Colon (tissue), 2 donors: ENCODE results near the gene IL9.

Source experiments
- FAIRE-seq: peaks from 2 replicates; lab custom pipeline; 2012; peaks lifted over from hg19 to GRCh38; lab: Jason Lieb, UNC
- donor health status: control.
- donor health status: control.

Gene IL9

GRCh38 chr5:135891268-135891667, 4.4 kb downstream of the IL9 start:
- no peak for FAIRE-seq

GRCh38 chr5:135890867-135891266, 4.8 kb downstream of the IL9 start:
- FAIRE-seq, result no peak

- no peak for FAIRE-seq
Measured at GRCh38 chr5:135890296-135890695, 5.3 kb downstream of the IL9 start.

- no peak for FAIRE-seq
Measured at GRCh38 chr5:135887881-135888614, 7.6 kb downstream of the IL9 start.

- FAIRE-seq, result no peak
Measured at GRCh38 chr5:135887447-135887864, 8.2 kb downstream of the IL9 start.

GRCh38 chr5:135886136-135886535, 9.5 kb downstream of the IL9 start:
- FAIRE-seq, result no peak

GRCh38 chr5:135885031-135885430, 10.6 kb downstream of the IL9 start:
- FAIRE-seq, result no peak

- no peak for FAIRE-seq
Measured at GRCh38 chr5:135883441-135883840, 12.2 kb downstream of the IL9 start.

GRCh38 chr5:135883026-135883425, 12.6 kb downstream of the IL9 start:
- FAIRE-seq, result no peak

- FAIRE-seq, result no peak
Measured at GRCh38 chr5:135881819-135882218, 13.8 kb downstream of the IL9 start.

GRCh38 chr5:135881244-135881643, 14.4 kb downstream of the IL9 start:
- FAIRE-seq, result no peak

- FAIRE-seq, result no peak
Measured at GRCh38 chr5:135880801-135881200, 14.8 kb downstream of the IL9 start.

- FAIRE-seq, result no peak
Measured at GRCh38 chr5:135880278-135880677, 15.4 kb downstream of the IL9 start.

GRCh38 chr5:135879591-135879990, 16.1 kb downstream of the IL9 start:
- FAIRE-seq, result no peak

GRCh38 chr5:135878156-135878620, 17.5 kb downstream of the IL9 start:
- no peak for FAIRE-seq

GRCh38 chr5:135877570-135878155, 18.0 kb downstream of the IL9 start:
- FAIRE-seq, result no peak

- FAIRE-seq, result no peak
Measured at GRCh38 chr5:135876146-135876545, 19.5 kb downstream of the IL9 start.

- no peak for FAIRE-seq
Measured at GRCh38 chr5:135875567-135875966, 20.1 kb downstream of the IL9 start.

GRCh38 chr5:135874461-135874860, 21.2 kb downstream of the IL9 start:
- FAIRE-seq, result no peak

GRCh38 chr5:135873831-135874230, 21.8 kb downstream of the IL9 start:
- FAIRE-seq, result no peak

GRCh38 chr5:135871268-135871915, 24.2 kb downstream of the IL9 start:
- no peak for FAIRE-seq

GRCh38 chr5:135869935-135870334, 25.7 kb downstream of the IL9 start:
- FAIRE-seq, result no peak

- FAIRE-seq, result no peak
Measured at GRCh38 chr5:135869276-135869675, 26.4 kb downstream of the IL9 start.
